Stimulated activated CD4-positive, alpha-beta T cell treated with anti-CD3 and anti-CD28 coated beads, Interleukin-15, amount 100 ng/mL, for 1 hour (primary cell): Measurements from ENCODE around the gene RDH12.

Experiments
- DNase-seq, 2 donors: peaks; one replicate each; pipeline ENCODE4 v3.0.0-alpha.2; 2020; ENCODE audit warnings: low read depth in 1 of 2, low spot score in 1 of 2

The RDH12 gene

DNA sequence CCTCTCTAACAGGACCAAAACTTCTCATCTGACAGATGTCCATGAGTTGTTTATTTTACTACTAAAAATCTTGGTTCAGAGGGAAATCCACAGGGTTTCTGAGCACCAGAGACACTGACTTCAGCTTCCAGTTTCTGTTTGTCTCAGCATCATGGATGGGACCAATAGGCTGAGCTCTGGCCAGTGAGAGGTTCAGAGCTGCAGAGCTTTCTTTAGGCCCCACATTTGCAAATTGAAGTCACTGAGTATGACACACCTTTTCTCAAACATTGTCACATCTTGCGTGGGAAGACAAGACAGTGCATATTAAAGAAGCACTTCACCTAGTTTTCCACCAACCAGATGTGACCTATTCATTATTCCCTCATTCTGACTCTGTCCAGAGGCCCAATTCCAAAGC lies 45.2 kb downstream of the RDH12 start:
- no peak for DNase-seq

DNA sequence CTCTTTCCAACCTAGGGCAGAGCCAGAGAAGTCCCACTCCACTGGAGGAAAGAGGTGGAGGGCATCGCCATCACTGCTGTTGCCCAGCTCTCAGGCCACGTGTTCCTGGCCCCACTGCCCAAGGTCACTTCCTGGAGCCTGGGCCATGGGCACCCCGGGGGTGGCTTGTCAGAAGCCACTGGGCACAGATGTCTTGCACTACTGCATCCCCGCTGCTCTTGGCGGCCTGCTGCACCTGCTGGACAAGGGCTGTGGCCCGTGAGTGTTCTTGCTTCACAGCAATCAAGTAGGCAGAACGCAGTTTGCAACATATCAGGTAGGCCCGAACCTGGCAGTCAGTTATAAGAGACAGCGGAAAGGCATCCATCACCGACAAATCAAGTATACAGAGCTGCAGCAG lies 46.6 kb downstream of the RDH12 start:
- no peak for DNase-seq

DNA sequence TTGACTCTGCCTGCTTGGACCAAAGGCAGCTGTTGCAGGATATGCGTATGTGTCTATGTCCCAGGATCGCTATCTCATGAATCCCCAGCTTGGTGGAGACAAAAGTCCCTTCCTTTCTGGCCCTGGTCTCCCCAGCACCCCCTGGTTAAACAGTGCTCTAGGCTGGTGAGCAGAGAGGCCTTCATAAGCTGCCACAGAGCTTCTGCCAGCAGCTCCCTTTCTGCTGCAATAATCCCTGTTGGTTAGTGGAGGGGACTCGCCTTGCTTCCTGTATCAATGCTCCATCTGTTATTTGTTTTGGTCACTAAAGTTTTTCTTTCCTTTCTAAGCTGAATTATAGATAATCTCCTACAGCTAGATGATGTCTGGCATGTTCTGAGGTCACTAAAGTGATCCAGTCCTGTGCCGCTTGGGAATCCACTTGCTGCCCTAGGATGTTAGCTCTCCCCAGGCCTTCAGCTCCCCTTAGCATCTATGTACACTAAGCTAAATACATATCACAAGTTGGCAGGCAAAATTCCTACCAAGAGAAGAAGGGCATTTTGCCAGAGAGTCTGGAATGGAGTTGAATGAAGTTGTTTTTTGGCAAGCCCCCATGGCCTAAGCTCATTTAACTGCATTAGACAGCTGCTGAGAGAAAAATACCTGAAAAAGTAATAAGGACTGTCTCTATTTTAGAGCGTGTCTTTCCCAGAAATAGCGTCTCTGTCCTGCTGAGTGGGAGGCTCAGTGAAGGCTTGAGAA lies 47.8 kb downstream of the RDH12 start:
- no peak for DNase-seq

DNA sequence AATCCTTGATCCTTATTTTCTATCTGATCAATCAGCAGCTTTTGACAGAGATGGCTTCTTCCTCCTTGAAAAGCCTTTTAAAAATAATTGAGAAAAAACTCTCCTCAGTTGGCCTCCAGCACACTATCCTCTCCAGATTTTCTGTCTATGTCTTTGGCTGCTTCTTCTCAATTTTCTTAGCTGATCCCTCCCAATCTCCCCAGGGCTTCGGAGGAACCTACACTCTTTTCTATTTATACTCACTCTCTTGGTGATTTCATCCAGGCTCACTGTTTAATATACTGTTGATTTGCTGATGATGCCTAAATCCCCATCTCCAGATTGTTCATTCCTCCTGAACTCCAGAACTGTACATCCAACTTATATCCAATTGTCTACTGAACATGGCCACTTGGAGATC lies 54.8 kb downstream of the RDH12 start:
- DNase-seq, result no peak

DNA sequence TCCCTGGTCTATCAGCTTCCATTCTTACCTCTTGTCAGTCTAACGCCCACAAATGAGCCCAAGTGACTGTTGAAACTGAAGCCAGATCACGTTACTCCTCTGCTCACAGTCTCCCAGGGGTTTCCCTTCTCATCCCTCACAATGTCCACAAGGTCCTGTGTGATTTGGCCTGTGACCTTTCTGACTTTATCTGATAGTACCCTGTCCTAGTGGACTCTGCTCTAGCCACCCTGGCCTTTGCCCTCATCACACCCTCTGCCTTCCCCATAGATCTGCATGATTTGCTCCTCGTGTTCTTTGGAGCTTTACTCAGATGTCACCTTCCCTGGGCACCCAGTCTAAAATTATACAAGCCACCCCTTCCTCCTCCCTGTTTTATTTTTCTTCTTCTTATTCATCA lies 55.5 kb downstream of the RDH12 start:
- no peak for DNase-seq

DNA sequence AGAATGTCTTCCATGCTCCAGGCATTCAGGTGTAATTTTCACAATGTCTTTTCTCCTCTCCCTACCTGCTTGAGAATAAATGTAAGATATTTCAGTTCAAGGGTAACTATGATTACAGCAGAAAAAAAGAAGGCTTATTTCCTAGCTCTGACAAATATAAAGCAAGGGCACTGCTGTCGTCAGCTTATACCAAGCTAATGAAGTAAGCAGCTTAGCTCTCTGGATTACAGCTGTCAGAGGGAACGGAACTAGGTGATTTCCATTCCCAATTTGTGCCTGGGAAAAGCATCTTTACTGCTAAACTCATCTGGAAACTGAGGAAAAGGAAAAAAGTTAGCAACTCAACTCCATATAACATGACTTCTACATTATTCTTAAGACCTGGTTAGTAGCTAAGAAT lies 58.2 kb downstream of the RDH12 start:
- DNase-seq, result no peak

DNA sequence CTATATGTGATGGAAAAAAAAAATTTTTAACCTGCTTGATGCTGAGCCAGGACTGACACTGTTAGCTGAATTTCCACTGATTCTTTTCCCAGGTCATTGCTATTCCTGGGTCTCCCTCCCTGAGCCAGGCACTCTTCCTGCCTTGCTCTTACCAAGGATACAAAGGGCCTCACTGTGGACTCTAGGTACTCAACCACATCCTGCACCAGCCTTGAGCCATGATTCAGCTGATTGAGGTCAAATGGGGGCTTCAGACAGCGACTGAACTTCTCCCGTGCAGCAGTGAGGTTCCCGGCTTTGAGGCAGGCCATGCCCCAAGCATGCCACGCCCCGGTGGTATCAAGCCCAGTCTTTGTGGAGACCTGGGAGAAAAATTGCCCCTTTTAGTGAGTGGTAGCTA lies 60.4 kb downstream of the RDH12 start:
- DNase-seq, result no peak

DNA sequence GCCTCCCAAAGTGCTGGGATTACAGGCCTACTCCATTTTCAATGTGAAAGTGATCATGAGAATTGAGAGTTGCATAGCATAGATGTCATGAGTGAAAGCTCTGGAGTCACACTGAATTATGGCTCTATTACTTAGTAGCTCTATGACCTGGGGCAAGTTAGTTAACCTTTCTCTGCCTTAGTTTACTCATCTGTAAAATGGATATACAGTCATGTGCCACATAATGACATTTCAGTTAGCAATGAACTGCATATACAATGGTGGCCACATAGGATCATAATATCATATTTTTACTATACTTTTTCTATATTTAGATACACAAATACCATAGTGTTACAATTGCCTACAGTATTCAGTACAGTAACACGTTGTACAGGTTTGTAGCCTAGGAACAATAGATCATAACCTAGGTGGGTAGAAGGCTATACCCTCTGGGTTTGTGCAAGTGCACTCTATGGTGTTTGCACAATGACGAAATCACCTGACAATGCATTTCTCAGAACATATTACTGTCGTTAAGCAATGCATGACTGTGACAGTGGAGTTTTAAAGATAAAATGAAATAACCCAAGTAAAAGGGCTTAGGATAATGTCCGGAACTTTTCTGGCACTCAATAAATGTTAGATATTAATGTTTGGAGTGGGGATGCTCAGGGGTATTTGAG lies 61.6 kb downstream of the RDH12 start:
- no peak for DNase-seq

DNA sequence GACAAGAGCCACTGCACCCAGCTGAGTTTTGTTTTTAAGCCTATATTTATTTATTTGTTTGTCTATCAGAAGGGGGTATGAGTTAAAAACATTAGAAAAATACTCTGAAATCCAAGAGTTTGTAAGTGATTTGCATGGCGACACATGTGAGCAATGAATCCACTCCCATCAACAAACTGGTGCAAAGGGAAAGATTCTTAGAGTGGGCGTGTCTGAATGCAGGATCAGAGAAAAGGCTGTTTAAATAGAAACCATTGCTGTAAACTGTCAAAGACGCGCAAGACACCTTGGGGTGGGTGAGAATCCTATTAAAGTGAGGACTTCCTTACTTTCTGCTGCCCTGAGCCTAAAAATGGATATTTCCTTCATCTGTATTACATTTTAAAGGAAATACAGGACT lies 62.8 kb downstream of the RDH12 start:
- DNase-seq, result no peak

DNA sequence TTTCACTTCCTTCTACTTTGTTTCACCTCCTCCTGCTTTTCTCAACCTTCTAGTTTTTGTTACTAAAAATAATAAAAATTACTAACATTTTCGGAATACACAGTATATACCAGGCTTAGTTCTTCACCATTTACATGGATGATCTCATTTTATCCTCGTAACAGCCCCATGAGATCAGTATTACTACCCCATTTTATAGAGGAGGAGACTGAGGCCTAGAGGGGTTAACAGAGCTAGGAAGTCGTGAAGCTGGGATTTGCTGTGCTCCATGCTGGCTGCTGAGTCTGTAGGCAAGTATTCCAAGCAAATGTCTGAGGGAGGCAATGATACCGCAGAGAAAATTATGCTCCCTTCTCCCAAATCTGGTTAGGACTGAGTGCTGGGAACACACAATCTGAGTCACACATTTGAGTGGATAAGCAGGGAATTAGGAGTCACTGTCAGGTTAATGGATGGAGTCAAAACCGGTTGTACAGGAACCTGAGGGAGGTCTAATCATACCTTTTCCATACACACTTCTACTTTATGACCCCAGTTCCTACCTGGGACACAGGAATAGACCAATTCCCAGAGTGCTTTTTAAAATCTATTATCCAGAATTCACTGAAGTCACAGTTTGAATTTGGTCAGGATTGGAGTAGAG lies 63.6 kb downstream of the RDH12 start:
- no peak for DNase-seq

DNA sequence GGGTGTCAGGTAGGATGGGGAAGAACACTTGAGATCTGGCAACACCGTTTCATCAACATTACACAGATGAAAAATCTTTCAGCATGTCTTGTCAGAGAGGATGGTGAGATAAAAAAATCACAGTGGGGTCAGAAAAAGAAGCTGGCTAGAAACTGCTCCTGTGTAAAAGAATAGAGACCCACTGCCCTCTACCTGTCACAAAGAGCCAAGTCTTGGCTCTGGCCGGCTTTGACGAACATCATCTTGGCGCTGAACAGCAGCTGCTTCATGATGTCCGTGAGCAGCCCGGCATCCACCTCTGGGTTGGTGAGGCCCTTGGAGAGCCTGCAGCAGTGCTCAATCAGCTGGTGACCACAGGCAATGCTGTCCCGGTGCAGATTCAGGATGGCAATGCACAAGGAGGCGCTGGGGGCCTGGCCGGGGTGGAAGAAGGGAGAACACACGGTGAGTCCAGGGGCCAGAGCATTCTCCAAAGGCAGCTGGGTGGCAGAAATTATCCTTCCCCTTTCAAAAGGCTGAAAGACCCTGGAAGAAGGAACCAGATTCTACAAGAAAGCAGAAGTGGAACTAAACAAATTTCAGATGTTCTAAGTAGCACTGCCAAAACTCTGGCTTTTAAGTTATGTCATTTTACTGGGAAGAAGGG lies 64.5 kb downstream of the RDH12 start:
- DNase-seq, result no peak

DNA sequence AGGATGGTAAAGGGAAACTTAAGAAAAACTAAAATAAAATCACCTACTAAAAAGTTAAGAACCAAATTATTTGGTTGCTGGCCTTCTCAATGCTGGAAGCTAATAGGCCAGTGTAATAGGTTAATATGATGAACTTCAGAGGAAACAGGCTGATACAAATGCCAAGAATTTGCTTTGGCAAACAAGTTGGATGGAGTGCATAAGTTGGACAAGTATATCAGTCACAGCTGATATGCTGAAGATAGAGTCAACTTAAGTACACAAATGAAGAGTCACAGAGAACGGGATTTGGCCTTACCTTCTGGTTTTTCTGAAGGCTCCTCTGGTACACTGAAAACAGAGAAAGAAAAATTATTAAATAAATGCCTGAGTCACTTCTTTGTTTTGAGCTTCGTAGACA lies 66.5 kb downstream of the RDH12 start:
- DNase-seq, result no peak

DNA sequence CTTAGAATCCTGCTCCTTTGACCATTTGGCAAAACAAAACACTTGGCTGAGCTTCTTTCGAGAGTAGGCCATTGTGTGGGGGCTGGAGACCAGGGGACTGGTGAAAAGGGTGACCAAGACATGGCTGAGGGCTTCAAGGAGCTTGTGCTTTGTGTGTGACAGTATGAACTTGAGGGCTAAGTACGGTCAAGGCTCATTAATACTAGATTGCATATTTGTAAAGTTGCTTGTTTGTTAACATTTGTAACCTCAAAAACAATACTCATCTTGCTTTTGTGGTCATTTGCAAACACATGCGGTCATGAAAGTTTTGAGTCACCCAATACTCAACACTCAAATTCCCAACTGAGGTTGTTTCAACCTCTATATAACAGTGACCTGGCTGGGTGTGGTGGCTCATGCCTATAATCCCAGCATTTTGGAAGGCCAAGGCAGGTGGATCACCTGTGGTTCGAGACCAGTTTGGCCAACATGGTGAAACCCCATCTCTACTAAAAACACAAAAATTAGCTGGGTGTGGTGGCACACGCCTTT lies 72.2 kb downstream of the RDH12 start:
- DNase-seq, result no peak

DNA sequence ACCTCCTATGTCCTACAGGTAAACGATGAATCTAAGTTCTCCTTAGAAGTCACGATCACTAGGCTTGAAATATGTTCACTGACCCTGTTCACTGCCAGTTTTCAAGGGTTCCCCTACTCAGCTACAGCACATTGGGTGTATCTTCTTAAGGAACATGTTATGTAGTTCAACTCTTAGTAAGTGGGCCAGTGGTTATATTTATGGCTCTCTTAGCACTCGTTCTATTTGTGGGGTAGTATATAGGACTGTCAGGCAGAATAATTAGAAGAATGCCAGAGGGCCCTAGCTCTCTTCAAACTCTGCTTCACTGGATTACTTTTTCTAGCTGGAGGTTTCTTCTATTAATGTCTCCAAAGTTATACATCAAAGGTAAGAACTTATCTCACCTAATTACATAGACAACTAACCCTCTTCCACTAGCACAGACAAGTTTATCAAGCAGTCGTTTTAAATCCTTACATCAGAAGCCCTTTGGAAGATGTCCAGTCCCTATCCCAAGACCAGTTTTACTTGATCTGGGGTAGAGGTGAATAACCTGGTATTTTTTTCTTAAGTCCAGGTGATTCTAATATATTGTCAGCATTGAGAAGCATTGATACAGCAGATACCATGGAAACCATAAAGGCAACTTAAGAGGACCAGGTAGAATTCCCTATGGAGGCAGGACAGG lies 75.1 kb downstream of the RDH12 start:
- no peak for DNase-seq

DNA sequence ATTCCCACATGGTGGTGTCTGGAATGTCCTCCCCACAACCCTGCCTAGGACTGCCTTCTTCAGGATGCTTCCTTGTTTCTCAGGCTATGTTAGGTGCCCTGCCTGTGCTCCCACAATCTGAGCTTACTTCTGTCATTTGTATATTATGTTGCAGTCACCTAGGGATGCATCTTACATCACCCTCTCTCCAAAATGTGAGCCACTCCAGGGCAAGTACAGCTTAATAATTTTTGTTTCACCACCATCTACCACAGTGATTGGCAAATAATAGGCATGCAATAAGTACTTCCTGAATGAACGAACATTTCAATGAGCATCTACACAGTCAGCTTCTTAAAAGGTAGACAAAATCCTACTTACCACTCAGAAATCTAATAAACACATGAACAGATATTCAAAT lies 77.1 kb downstream of the RDH12 start:
- no peak for DNase-seq

DNA sequence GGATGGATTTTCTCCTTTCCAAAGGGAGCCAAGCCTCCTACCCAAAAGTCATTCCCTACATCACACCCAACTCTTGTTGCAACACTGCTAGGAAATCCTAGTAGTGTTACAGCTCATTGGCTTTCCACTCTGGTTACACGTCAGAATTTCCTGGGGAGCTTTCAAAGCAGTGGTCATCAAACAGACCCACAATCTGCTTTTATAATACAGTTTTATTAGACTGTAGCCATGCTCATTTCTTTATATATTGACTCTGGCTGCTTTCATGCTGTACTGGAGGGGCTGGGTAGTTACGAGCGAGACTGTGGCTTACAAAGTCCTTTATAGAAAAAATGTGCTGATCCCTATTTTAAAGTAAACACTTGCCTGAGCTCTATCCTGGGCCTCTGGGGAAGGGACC lies 80.4 kb downstream of the RDH12 start:
- DNase-seq, result no peak
